Activated CD4-positive, CD25-positive, alpha-beta regulatory T cell treated with anti-CD3 and anti-CD28 coated beads, Interleukin-2, amount 50 U/mL, for 72 hours (primary cell): Measurements from ENCODE around the gene RHBDD1.
A peak's percentile ranks its signal among the peaks of the same experiment; 100 is the strongest.
"Not testable (repeated sequence)": the region's sequence is repeated elsewhere in the genome, so short reads cannot be mapped to it uniquely, and the experiment has no call there.

Source experiments
- DNase-seq: peaks from one replicate; pipeline ENCODE4 v3.0.0; 2021

Gene RHBDD1

GRCh38 chr2:226799976-226800940 is 35.6 kb upstream of the RHBDD1 start:
- peak; percentile 32 for DNase-seq

DNA sequence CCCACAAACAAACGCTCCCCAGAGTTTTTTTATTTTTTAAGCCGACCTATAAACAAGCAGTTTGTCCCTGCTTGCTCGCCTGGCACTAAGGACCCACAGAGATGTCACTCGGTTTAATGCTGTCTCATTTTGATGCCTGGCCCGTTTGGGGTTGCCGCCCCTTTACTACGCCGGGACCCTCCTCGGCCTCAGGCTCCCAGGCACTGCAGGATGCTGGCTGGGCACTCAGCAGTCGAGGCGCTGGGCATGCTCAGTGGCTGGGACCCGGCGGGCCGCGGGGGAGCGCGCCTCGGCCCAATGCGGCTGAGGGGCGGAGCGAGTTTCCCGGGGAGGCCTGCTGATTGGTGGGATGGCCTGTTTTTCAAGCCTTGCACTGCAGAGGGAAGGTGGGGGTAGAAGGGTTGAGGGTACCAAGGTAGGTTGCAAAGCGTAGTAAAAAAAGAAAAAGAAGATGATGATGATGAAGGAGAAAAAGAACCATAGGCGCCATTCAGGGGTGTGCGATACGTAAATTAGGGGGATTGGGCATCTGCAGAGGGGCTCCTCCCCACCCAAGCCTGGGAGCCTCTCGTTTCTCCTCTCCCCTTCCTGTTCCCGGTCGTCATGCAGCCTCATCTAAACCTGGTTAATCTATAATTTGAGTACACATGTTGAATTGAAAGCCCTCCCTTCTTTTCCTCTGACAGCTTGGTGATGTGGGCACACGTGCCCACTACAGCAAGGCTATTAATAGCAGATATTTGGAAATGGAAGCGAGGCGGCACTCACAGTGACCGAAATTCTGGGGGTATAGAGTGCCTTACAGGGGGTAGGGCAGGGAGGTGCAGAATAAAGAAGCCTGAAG is 34.7 kb upstream of the RHBDD1 start:
- peak; percentile 79 for DNase-seq

DNA sequence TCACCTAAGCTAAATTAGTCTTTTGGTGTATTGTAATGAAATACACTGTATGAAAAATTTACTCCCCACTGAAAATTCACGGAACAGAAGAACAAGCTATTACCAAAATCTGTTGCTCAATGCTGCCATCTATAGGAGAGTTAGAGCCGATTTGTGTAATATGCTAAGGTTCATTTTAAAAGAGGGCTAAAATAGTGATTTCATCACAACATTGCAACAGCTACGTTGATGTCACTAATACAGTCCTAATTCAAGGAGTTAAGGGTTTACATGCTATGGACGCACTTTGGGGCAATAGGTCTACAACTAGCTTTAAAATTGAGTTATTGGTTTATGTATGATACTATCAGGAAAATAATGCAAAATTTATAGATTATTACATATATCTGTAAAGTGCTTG is 33.3 kb upstream of the RHBDD1 start:
- DNase-seq: no peak

GRCh38 chr2:226803410-226803809 is 32.4 kb upstream of the RHBDD1 start:
- DNase-seq: no peak

- no peak for DNase-seq
Observed at GRCh38 chr2:226813148-226813701, 22.6 kb upstream of the RHBDD1 start.

GRCh38 chr2:226818930-226819329 is 16.9 kb upstream of the RHBDD1 start:
- DNase-seq: no peak

DNA sequence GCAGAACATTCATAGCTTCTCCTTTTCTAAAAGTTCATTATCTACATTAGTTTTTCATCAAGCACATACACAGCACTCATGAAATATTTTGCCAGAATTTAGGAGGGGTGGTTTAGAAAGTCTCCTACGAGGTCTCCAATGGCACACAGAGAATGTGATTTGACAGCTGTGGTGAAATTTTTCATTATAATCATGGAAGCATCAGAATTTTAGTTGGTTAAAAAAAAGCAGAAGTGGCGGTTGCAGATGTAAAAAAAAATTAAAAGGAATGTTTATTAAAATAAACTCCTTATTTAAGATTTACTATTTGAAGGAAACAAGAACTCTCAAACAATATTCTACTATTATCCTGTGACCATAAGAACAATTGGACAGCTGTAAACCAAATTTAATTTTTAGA is 10.8 kb upstream of the RHBDD1 start:
- no peak for DNase-seq

DNA sequence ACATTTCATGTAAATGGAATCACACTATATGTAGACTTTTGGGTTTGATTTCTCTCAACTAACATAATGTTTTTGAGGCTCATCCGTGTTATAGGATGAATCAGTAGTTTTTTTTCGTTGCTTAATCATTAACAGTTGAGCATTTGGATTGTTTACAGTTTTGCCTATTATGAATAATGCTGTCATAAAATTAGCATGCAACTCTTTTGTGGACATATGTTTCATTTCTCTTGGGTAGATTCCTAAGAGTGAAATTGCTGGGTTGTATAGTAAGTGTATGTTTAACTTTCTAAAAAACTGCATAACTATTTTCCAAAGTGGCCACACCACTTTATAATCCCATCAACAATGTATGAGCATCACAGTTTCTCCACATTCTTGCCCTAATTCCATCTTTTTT is 7.7 kb upstream of the RHBDD1 start:
- no peak for DNase-seq

DNA sequence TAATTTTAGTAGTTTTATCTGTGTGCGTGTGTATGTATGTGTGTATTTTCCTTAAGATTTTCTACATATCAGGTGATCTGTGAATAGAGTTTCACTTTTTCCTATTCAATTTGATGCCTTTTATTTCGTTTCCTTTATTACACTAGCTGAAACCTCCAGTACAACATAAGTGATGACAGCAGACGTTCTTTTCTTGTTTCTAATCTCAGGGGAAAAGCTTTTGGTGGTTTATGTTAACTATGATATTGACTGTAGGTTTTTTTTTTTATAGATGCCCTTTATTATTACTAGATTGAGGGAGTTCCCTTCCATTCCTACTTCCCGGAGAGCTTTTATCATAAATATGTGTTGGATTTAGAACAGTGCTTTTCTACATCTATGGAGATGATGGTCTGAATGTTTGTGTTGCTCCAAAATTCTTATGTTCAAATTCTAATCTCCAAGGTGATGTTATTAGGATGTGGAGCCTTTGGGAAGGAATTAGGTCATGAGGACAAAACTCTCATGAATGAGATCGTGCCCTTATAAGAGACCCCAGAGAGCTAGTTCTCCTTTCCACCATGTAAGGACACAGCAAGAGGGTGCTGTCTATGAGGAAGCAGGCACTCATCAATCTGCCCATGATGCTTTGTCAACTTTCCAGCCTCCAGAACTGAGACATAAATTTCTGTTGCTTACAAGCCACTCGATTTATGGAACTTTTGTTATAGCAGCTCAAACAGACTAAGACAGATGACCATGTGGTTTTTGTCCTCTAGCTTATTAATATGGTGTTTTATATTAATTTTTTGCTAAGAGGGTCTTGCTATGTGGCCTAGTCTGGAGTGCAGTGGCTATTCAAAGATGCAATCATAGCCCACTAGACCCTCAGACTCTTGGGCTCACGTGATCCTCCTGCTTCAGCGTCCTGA is 5.9 kb upstream of the RHBDD1 start:
- no peak for DNase-seq

DNA sequence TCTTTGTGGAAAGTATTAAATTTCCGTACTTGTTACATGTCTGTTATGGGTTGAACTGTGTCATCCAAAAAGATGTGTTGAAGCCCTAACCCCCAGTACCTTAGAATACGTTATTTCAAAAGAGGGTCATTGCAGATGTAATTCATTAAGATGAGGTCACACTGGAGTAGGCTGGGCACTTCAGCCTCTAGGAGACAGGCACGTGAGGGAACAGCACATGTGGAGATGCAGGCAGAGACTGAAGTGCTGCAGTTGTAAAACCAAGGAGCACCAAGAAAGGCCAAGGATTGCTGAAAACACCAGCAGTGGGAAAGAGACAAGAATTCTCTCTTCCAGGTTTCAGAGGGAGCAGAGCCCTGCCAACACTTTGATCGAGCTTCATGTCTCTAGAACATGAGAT is 4.6 kb upstream of the RHBDD1 start:
- no peak for DNase-seq

DNA sequence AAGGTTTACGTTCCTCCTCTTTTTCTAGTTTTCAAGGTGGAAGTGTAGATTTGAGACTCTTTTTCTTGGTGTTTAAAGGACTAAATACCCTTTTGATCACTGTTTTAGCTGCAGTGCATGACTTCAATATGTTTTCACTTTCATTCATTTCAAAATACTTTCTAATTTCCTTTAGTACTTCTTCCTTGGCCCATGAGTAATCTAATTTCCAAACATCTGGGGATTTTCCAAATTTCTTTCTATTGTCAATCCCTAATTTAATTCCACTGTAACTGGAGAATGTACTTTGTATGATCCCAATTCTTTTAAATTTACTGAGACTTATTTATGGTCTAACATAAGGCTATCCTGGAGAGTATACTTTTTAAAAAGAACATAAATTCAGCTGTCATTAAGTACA is 3.8 kb upstream of the RHBDD1 start:
- DNase-seq: no peak

DNA sequence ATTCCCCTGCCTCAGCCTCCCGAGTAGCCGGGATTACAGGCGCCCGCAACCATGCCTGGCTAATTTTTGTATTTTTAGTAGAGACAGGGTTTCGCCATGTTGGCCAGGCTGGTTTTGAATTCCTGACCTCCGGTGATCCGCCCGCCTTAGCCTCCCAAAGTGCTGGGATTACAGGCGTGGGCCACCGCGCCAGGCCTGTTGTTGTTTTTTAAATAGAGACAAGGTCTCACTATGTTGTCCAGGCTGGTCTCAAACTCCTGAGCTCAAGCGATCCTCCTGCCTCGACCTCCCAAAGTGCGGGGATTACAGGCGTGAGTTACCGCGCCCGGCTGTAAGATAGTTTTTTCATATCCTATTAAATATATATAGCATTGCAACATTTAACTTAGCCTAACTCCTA is 974 bp upstream of the RHBDD1 start:
- DNase-seq: not testable (repeated sequence)

GRCh38 chr2:226835420-226835795 is 446 bp upstream of the RHBDD1 start:
- no peak for DNase-seq

GRCh38 chr2:226836548-226836885 is 663 bp downstream of the RHBDD1 start:
- DNase-seq: no peak

GRCh38 chr2:226837334-226837733 is 1.5 kb downstream of the RHBDD1 start:
- no peak for DNase-seq

GRCh38 chr2:226837787-226838603 is 2.1 kb downstream of the RHBDD1 start:
- no peak for DNase-seq

GRCh38 chr2:226838722-226839121 is 2.9 kb downstream of the RHBDD1 start:
- no peak for DNase-seq

DNA sequence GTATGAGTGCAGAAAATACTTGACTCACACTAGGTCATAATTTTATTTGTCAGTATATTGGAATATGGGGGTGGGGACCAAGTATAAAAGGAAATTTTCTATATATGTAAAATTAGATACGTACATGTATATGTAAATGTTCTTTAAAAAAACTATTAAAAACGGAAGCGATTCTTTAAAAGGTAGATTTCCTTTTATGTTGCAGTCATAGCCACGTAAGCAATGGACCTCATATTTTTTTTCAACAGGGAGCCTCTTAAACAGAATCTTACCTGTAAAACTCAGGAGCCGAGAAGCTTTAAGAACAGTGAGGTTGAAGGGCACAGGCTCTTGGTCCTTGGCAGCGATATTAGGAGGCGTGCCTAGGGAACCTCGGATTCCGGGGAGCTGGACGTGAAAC is 3.3 kb downstream of the RHBDD1 start:
- no peak for DNase-seq

DNA sequence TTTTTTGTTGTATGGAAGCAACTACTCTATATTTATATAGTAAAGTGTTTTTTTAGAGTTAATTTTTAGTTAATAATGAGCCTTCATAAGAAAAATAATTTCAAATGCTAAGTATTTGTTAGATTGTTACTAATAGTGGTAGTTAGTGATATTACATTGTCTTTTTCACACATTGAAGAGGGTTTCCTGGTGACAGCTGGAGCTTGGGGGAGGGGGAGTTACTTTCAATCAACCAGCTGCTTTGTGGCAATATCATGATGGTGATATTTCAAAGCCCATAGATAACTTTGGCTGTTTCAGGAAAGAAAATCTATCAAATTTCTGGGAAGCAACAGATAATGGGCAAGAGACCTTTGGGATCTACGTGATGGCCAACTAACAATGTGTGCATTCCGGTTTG is 4.1 kb downstream of the RHBDD1 start:
- DNase-seq: no peak

GRCh38 chr2:226843001-226843400 is 7.1 kb downstream of the RHBDD1 start:
- not testable (repeated sequence) for DNase-seq

- DNase-seq: no peak
Observed at GRCh38 chr2:226845386-226846116, 9.7 kb downstream of the RHBDD1 start.
